EH (cell line): ENCODE measurements around the gene ATAD3A.
"Not testable (repeated sequence)": the region's sequence is repeated elsewhere in the genome, so short reads cannot be mapped to it uniquely, and the experiment has no call there.

Experiments used
- DNase-seq: peaks from one replicate; pipeline ENCODE4 v3.0.0-alpha.2; 2015; ENCODE audit warnings: low read depth

ATAD3A gene

DNA sequence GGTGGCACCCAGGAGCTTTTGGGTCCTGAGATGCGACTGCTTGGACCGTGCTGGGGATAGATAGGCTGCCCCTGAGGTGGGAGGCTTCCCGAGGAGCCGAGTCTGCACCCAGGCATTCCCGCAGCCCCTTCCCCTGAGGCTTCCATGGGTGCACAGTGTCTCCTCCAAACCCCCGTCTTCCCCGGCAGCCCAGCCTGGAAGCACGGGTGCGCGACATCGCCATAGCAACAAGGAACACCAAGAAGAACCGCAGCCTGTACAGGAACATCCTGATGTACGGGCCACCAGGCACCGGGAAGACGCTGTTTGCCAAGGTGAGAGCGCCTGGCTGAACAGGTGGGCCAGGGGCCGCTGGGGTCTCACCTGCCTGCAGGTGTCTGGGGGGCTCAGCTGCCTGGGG lies 11.7 kb downstream of the ATAD3A start:
- DNase-seq: not testable (repeated sequence)

DNA sequence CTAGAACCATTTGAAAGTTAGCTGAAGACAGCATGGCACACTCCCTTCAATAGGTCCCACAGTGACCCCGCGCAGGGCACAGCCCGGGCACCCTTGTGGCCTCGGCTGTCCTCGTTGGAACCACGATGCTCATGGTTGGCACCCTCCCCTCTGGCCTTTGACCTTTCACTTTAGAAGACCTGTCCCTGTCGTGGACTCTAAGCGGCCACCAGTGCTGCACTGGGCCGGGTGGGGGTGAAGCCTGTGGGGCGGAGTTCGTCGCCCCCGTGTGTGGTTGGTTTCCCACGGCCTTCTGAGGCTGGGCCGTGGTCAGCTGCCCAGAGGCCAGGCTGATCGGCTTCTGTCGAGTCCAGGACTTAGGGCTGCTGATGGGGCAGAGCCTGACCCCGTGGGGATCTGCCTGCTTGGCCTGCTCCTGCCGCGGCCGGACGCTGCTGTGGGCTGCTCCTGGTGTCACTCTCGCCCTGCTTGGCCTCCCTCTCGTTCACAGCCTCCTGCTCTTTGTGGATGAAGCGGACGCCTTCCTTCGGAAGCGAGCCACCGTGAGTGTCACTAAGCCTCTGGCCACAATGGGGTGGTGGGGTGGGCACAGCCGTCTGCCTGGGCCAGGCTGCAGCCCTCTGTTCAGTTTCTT lies 12.9 kb downstream of the ATAD3A start:
- DNase-seq: not testable (repeated sequence)

DNA sequence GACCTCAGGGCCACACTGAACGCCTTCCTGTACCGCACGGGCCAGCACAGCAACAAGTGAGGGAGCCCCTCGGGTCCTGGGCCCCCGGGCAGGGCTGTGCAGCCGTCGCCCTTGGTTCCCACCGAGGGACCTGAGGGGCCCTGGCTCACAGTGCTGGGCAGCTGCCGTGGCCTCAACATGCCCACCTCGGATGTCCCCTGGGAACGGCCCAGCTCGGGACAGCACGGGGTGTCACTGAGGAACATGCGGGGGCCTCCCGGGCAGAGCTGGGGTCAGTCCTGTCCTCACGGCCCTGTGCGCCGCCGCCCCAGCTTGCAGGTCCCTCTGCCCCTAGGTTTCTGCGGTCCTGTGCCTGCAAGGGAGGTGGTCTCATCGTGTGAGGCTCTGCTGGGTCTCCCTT lies 14.5 kb downstream of the ATAD3A start:
- not testable (repeated sequence) for DNase-seq

DNA sequence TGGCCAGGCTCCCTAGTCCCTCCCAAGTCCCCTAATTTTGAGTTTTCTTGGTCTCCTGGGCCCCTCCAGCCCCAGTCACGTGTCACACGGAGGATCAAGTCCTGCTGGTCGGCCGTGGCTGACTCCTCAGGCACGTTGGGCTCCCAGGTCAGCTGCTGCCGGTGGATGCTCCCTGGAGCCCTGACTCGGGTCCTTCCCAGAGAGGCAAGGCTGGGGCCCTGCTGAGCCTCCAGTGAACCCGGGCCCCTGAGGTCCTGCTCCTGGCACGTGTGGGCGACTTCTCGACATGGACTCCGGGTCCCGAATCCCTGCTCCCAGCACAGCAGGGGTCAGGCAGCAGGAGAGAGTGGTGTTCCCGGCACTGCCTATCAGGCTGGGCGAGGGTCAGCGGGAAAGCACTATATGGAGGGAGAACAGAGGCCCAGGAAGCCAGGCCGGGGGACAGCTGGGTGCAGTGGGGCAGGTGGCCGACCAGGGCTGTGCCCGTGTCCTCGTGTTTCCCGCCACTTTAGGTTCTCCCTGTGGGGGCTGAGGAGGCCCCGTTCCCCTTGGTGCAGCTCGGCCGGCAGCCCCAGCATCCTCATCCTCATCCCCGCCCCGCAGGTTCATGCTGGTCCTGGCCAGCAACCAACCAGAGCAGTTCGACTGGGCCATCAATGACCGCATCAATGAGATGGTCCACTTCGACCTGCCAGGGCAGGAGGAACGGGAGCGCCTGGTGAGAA lies 15.3 kb downstream of the ATAD3A start:
- no peak for DNase-seq

DNA sequence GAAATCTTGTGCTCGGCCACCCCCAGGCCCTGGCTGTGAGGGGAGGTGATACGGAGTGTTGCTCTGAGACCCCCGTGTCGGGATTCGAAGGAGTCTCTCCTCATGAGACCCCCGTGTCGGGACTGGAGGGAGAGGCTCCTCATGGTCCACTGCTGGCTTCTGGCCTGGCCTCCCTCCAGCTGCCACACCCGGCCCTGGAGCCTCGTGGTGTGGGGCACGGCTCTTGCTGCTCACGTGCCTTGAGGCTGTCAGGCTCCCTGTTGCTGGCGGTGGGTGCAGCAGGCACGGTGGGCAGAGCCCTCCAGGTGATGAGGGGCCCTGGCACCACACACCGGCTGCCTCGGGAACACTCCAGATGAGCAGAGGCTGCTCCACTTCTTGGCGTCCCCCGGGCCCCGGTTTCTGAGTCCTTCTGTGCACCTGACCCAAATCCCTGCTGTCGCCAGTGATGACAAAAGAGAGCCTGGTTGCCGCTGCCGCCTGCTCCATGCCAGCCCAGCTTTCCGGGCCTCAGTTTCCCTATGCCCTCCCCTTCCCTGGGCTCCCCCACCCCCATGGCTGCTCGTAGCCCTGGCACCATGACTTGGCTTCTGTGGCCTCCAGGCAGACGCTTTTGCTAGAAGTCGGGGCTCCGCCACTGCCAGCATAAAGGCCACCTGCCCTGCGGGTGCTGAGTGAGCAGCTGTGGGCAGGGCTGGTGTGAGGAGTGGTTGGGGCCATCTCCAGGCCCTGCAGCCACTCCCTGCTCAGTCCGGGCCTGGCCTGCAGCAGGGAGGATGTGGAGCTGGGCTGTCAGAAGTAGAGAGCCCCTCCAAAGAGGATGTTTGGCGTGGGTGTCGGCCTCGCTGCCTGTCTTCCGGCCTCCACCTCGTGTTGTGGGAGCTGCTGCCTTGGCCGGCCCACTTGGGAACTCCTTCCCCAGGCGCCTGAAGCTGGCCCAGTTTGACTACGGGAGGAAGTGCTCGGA lies 16.6 kb downstream of the ATAD3A start:
- no peak for DNase-seq

DNA sequence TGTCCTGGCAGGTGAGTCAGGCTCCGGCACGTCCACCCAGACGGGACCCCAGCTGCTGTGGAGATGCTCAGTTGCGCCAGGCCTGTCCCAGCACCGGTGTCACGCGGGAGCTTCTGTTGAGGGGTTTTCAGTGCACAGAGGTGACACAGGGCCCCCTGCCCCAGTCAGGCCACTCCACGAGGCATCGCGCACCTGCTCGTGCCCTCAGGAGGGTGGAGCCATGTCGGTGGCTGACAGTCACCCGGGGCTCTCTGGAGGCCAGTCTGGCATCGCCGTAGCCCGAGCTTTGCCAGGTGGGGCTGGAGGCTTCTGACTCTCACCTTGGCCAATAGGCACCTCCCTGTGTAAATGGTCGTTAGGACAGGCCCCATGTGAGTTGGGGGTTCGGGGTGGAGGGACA lies 17.4 kb downstream of the ATAD3A start:
- DNase-seq: no peak

DNA sequence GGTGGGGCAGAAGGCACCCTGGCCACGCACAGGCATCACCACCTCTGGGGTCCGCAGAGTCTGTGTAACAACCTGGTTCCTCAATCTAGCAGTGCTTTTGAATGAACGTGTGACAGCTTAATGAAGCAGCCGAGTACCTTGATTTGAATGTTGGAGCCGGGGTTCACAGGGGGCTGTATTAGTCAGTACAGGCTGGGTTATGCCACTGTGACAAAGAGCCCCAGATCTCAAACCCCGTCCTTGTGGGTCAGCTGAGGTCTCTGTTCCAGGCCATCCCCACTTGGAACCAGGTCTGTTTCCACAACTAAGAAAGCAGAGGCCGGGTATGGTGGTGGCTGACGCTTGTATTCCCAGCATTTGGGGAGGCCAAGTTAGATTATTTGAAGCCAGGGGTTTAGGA lies 18.0 kb downstream of the ATAD3A start:
- no peak for DNase-seq

DNA sequence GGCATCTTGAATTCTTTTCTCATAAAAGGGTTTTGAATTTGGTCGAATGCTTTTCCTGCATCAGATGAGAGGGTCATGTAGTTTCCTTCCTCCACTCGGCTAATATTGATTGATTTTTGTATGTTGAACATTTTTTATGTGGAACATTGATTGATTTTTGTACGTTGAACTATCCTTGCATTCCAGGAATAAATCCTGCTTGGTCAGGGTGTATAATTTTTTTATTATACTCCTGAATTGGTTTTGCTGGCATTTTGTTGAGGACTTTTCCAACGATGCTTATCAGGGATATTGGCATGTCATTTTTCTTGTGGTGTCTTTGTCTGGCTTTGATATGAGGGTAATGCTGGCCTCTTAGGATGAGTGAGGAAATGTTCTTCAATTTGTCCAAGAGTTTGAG lies 20.0 kb downstream of the ATAD3A start:
- DNase-seq: no peak

DNA sequence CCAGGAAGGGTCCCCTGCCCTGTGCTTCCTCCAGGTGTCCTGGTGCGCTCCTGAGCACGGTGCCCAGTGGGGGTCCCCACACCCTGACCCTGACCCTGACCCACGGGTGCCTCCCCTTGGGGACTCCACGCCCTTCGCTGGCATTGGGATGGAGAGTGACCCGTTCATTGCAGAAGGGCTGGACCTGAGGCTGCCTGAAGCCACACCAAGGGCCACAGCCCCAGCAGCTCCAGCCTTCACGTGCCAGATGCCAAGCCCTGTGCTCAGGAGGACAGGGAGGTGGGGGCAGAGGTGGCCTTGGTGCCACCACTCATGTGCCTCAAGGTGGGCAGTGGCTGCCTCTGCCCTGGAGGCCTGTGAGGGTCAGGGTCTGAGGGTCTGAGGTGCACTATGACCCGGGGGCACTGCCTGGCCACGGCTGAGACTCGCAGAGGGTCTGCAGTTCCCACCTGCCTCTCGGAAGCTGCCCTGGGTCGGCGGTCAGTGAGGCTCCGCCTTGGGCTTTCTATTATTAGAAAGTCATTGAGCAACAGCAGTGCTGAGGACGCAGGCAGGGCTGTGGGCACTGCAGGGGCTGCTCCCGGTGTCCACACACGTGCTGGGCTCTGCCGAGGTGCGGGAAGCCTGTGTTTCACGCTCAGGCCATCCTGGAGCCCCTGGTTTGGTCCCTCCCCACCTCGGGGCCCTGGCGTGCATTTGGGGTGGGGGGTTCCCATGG lies 21.4 kb downstream of the ATAD3A start:
- DNase-seq: not testable (repeated sequence)

DNA sequence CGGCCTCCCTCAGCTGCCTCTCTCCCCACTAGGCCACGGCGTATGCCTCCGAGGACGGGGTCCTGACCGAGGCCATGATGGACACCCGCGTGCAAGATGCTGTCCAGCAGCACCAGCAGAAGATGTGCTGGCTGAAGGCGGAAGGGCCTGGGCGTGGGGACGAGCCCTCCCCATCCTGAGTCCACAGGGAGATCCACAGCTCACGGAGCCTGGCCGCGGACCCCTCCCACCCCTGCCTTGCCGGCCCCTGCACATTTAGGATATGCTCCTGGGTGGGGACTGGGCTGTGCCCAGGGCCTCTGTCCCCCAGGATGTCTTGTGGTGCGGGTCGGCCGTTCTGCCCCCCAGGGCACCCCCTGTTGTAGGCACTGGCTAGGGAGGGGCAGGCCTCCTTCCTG lies 21.9 kb downstream of the ATAD3A start:
- not testable (repeated sequence) for DNase-seq

DNA sequence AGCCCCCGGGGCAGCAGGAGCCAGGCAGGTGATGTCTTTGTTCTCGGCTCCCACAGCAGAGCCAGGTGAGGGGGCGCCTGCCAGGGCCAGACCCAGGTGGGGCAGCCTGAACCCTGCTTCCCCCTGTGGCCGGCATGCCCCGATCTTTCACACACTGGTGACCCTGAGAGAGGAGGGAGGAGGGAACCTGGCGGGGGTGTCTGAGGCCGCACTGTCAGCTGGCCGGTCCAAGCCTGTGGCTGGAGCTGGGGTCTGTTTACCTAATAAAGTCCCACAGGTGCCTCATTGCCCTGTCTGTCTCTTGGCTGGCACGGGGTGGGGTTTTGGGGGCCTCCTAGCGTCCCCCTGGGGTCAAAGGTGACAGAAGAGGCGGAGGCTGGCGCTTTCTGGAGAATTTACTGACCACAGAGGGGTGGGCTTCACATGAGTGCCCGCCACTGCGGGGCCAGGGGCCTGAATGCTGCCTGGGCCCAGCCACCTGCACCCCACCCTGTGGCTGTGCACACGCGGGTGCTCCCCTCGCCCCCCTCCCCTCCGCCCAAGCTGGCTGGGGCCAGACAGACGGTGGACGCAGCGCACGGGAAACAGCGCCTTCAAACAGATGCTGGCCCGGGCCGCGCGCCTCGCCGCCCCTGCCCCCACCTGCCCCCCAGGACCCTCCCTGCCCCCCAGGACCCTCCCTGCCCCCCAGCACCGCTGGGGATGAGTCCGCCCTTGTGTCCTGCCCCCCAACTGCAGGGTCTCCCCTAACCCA lies 22.6 kb downstream of the ATAD3A start:
- DNase-seq: no peak

DNA sequence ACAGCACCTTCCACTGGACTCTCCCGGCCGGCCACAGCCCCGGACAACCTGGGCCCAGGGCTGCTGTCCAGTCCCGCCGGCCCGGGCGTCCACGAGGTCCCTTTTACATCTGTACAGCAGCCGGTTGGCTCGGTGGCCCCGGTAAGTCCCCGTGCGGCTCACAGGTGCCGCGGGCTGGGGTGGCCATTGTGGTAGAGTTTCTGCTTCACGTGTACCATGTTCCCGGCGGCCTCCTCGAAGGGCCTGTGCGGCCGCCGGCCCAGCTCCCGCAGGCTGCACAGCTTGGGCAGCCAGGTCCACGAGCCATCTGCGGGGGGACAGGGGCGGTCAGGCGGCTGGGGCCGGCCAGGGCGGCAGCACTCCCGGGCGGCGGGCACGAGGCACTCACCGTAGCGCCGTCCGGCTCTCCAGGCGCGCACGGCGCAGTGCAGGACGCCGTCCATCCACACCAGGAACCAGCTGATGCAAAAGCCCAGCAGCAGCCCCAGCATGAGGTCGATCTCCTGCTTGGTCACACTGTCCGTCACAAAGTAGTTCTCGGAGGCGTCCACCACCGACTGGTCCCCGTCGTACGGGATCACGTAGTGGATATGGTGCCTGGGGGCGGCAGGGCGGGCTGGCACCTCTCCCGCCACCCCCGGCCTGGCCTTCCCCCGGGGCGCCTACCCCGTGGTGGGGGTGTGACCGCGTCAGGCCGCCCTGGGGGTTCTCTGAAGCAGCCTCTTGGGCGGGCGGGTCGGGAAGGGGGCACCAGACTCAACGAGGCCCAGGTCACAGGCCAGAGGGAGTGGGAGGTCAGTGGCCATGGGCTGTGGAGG lies 23.4 kb downstream of the ATAD3A start:
- DNase-seq: no peak

DNA sequence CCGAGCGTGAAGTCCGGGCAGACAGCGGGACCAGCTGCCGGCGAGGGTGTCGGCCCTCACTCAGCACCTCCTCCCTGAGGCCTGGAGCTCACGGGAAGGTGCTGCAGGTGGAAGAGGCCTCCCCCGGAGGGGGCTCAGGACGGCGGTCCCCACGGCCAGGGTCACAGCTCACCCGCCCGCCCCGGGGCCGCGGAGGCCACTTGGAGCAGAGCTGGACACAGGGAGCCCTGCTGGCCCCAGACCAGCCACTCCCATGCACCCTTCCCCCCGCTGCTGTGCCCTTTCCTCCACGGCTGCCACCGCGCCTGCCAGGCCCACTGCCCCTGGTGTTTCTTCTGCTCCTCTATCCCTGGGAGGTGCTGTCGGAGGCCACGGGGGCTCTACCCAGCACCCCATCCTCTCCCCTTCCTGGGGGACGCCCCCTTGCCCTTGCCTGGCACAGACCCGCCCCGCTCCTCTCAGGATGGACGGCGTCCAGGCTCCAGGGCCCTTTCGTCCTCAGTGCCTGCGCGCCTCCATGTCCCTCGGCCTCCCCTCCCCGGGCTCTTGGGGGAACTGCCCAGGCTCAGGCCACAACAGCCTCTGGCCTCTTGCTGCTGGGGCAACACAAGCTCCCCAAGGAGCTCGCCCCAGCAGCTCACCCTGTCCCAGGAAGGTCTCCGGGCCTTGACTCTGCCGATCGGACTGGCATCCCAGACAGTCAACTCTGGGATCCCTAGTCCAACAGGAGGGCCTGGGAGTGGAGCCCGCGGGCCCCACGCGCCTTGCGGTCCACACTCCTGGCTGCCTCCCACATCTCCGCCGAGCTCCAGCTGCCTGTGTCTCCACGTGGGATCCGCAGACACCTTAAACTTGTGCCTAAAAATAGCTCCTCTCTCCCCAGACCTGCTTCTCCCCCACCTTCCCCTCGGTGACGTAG lies 24.3 kb downstream of the ATAD3A start:
- DNase-seq: no peak

DNA sequence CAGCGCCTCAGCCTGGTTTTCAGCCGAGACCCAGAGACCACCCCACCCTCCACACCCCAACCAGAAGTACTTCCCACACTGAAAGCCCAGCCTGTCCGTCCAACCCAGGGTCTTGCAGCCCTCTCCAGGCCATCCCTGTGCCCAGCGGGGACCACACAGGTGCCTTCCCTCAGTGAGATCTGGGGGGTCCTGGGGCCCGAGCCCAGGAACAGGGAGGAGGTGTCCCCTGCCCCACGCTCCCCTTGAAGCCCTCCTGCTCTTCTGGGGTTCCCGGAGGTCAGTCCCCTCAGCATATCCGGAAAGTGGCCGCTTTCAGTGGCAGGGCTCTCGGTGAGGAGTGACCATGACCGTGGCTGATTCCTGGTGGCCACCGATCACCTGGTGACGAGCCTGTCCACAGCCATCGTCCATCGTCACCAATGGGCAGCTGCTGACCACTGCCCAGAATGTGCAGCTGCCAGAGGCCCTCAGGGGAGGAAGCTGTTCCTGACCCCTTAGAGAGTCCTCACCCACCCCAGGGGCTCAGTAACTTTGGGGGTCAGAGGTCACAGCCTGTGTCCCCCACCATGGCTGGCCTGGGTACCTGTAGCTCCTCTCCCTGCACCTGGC lies 25.1 kb downstream of the ATAD3A start:
- no peak for DNase-seq

DNA sequence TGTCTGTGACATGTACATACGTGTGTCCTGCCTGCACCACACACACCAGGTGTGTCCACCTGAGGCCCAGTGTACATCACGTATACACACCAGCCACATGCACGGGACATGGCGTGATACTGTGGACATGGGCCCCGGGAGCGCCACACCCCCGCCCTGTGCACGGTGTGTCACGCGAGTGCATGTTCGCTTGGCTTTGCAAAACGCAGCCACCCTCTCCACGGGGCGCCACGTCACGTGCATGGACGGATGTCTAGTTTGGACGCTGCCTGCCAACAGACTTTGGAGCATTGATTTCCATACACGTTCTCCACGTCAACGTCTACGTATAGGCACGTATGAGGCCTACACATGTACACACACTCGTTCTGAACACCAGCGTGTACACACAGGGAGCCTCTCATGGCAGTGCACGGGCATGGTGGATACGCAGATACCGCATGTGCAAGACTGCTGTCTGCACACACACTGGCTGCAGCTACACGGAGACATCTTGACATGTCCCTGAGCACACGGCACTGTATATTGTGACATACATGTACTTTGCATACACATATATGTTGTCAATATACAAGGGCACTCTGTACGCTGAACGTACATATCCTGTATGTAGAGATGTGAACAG lies 25.8 kb downstream of the ATAD3A start:
- DNase-seq: no peak

DNA sequence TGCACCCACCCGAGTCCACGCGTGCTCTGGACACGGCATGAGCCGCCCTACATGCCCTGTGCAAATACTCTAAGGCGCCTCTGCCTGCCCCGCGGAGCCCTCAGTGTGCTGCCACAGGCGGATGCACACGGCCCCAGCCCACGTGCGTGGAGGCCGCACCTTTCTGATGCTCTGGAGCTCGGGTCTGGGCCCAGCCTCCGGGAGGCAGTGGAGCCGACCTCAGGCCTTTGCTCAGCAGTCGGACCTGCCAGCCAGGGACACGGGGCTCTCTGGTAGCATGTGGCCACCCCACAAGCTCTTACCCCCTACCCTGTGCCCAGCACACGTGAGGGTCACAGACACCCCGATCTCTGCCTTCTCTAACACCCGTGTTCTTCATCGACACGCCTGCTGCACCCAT lies 26.4 kb downstream of the ATAD3A start:
- DNase-seq: no peak

DNA sequence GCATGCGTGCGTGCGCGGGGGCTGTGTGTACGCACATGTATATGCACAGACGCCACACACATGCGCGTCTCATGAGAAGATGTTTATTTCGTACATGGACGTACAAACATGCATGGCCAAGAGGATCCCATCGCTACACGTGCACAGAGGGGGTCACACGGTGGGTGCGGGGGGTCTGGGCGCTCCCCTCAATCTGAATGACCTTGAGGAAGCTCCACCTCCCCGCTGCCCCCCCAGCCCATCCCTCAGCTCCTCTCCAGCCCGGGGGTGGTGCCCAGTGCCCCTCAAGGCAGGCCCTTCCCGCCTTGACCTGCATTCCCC lies 27.0 kb downstream of the ATAD3A start:
- DNase-seq: no peak

DNA sequence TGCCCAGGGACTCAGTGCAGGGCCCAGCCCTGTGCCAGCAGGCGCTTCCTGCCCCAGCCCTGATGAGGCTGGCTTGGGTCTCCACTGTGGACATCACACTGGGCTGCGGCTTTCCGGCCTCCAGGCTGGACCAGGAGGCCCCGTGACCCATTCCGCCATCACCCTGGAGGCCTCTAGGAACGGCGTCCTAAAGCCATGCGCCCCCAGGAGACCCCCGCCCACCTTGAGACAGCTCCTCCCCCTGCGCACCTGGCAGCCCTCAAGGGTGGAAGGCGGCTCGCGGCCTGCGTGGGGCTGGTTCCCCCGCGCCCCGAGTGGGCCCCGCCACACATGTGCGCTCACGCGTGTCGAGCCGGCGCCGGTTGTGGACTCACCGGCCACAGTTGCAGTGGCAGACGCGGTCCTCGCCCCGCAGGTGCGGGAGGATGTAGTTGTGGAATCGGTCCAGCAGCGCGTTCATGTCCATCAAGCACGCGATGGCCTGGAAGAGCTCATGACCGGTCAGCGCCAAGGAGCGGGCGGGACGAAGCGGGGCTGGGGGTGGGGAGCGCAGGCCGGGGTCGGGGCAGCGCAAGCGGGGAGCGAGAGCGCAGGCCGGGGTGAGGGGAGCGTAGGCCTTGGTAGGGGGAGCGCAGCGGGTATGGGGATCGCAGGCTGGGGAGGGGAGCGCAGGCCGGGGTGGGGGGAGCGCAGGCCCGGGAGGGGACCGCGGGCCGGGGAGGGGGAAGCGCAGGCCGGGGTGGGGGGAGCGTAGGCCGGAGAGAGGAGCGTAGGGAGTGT lies 27.5 kb downstream of the ATAD3A start:
- peak; percentile 55 for DNase-seq
